ENCODE results near the gene GASK1B.

Gene GASK1B

DNA sequence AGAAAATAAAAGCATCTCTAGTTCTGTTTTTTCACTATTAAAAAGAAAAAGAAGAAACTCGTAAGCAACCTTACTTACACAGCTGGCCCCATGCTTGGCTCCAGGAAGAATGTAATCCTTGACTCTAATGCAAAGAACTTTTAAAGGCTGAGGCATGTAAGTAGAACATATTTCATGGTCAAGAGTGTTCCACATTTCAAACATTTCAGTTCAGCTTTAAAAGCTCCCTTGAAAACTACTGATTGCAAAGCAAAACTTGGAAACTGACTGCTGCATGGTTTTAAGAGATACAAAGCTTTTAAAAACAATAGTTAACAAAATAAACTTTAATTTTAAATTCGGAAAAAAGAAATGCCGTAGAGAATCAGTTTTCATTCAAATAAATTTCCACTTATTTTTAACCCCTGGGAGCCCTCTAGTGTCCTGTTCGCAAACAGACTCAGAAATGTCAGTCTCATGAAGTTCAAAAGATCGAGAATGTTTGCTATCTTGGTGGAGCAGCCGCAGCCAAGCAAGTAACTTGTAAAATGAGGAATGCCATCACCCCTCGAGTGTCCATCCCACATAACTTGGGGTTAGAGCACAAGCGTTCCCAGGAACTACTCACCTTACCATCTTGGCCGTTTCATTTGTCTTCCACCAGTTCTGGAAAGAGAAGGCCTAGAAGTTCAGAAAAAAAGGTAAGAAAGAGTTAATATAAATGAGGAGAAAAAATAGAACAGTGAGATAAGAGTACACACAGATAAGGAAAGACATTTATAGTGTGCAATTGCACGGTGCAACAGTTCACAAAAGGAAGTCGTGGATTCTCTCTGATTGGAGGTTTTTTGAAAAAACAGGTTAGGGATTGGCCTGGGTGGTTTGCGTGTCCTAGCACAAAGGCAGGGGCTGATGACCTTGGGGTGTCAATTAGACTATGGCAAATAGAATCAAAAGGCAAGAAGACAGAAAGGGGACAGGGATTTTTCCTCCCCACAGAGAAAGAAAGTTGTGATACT, at the start of gene GASK1B:
TSS of gene GASK1B (minus strand) at position 765 of the 998 bp plus-strand sequence. CDS start 1,650 bp downstream, outside the sequence.
- peak; percentile 22 for DNase-seq (ENCODE audit: low spot score)

DNA sequence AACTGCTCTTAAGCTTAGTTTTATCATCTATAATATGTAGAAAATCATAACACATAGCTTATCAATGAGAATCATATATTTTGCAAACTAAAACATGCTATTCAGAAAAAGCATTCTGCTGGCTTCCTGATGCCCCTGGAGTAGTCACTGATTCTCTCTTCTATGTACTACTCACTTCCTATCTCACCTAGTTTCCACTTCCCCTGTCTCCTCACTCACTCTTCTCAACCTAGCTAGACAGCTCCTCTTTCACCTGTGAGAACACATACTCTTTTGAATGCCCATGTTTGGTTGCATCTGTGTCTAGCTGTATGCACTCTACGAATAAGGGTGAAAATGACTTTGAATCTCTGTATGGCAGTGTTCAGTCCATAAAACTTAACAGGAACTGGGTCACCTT, 46.8 kb upstream of the GASK1B start:
- DNase-seq (ENCODE audit: low spot score) = no peak

DNA sequence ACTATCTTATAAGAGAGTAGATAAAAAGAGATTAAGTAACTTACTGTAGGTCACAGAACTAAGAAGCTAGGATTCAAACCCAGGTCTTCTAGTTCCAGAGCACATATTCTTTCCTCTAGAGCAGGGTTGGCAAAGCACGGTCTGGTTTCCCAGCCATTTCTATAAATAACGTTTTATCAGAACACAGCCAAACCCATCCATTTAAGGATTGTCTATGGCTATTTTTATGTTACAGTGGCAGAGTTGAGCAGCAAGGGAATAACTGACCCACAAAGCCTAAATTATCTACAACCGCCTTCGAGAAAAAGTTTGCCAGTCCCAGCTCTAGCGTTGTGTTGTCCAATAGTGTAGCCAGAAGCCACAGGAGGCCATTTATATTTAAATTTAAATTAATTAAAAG, 44.9 kb upstream of the GASK1B start:
- no peak for DNase-seq (ENCODE audit: low spot score)

GRCh38 chr4:158214856-158215255, 42.0 kb upstream of the GASK1B start:
- DNase-seq (ENCODE audit: low spot score) = no peak

- DNase-seq (ENCODE audit: low spot score) = no peak
Observed at GRCh38 chr4:158213466-158213865, 40.6 kb upstream of the GASK1B start.

DNA sequence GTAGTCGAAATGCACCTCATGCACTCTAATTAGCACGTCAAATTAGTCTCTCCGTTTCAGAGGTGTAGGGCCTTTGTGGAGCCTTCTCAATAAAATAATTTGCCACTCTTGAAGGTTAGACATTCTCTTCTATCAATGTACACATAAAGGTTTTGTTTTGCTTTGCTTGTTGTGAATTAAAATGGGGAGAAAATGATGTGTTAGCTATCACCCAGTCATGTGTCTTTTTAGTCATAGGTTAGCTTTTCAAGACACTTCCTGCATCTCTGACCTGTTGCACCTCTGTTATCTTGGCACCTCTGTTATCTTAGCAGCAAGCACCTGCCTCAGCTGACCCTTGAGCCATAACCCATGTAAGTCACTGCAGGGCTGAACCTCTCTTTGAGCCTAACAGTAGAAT, 38.4 kb upstream of the GASK1B start:
- DNase-seq (ENCODE audit: low spot score) = peak; percentile 4

- DNase-seq (ENCODE audit: low spot score) = peak; percentile 36
Observed at GRCh38 chr4:158209825-158210807, 37.3 kb upstream of the GASK1B start, which contains the start of gene TMEM144. Gene TMEM144 (plus strand): TSS chr4:158210486. CDS start chr4:158212668, 2,182 bp downstream.

- no peak for DNase-seq (ENCODE audit: low spot score)
Observed at GRCh38 chr4:158208963-158209640, 36.3 kb upstream of the GASK1B start.

- no peak for DNase-seq (ENCODE audit: low spot score)
Observed at GRCh38 chr4:158203929-158204328, 31.1 kb upstream of the GASK1B start.

DNA sequence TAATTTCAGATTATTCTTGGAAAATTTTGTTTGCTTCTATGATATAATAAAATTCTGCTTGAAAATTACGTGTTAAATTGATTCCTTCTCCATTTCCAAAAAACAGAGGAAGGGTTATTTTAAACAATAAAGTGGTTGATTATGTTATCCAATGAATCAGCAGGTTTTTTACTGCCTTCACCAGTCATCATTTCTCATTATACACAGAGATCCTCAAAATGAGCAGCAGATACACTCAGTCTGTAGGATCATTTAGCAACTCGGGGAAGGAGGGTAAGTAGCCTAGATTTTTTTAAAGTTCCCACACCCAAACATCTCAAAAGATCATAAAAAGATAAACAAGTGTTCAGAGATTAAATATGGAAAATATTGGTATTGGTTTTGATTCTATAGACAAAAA, 30.6 kb upstream of the GASK1B start:
- no peak for DNase-seq (ENCODE audit: low spot score)

DNA sequence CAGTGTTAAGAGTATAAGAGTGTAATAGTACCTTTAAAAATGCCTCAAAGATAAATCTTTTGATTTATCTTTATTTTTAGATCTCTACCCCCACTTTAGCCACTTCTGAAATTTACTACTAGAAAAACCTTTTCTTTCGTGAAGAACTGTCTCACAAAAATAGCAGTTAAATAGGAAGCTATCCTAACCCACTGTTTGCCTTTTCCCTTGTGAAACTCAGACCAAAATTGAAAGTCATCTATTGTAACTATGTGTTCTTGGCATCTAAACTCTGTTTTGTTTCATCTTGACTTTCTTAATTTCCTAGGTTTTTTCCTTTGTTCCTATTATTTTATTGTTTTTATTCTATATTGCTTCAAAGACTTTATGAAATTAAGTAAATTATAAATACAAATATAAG, 29.7 kb upstream of the GASK1B start:
- DNase-seq (ENCODE audit: low spot score) = no peak

GRCh38 chr4:158201876-158202275, 29.1 kb upstream of the GASK1B start:
- DNase-seq (ENCODE audit: low spot score) = no peak

DNA sequence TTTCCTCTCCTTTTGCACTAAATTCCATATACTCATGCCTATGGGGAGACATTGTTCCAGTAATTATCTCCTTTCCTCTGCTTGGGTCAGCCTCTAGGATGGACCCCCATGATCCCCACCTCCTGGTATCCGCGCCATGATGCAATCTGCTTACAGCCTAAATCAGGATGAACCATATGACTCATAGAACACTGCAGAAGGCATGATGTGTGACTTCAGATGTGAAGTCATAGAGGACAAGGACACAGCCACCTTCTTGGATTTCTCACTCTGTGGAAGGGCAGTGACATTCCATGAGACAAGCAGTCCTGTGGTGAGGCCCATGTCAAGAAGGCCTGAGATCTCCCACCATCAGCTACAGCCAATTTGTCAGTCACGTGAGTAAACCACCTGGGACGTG, 28.5 kb upstream of the GASK1B start:
- DNase-seq (ENCODE audit: low spot score) = no peak

DNA sequence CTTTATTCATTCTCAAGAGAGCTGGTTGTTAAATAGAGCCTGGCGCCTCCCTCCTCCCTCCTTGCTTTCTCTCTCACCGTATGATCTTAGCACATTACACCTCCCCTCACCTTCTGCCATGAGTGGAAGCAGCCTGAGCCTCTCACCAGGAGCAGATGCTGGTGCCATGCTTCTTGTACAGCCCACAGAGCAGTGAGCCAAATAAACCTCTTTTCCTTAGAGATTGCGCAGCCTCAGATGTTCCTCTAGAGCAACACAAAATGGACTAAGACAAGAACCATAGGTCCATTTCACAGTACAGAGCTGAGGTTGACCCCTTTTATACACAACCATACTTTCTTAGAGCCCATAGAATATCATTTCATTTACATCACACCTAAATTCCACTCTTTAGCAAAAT, 27.4 kb upstream of the GASK1B start:
- DNase-seq (ENCODE audit: low spot score) = no peak

DNA sequence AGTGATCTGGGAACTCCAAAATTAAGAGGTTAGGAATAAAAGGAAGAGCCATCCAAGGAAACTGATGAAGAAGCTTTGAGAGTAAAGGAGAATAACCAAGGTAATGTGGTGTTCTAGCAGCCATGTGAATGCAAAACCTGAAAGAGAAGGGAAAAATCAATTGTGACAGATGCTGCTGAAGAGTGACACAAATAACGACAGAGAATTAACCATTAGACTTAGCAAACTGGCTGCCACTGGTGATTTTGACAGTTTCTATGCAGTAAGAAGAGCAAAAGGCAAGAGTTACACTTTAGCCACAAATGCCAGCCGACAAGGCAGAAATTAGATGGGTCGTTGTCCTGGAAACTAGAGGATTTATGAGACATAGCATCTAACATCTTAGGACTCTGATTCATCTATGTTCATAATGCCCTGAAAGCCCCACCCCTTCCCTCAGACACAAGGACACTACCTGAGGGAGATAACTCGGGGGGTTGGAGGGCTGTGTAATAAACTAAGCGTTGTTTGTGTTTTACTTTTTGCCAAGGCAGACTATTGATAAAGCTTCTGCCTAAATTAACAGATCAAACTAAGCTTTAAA, 24.5 kb upstream of the GASK1B start:
- DNase-seq (ENCODE audit: low spot score) = no peak

- DNase-seq (ENCODE audit: low spot score) = no peak
Observed at GRCh38 chr4:158195297-158195696, 22.5 kb upstream of the GASK1B start.

GRCh38 chr4:158193171-158193749, 20.4 kb upstream of the GASK1B start:
- no peak for DNase-seq (ENCODE audit: low spot score)

DNA sequence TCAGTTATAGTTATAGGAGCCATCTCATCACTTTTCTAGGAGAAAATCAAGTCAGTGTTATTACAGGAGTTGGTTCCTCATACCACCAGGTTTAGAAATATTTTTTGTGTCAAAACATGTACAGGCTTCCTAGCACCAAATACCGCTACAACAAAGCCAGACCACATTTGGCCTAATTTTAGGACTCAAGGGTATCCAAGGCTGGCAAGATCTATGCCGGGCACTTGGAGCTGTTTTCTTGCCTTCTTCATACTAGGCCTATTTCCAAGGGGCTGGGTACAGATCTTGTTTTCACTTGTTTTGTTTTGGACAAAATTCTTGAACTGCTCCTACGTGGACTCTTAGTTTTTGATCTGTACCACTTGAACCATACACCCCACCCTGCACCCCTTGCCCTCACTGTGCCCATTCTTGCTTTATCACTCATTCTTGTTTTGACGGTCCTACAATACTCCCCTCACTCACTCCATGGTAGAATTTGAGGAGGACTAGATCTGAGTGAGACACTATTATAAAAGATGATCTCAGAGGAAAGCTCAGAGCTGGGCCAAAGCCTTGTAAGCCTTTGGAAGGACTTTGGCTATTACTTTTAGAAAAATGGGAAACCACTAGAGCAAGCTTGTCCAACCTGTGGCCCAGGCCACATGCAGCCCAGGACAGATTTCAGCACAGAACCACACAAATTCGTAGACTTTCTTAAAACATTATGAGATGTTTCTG, 19.8 kb upstream of the GASK1B start:
- no peak for DNase-seq (ENCODE audit: low spot score)

GRCh38 chr4:158190718-158191117, 17.9 kb upstream of the GASK1B start:
- no peak for DNase-seq (ENCODE audit: low spot score)

- no peak for DNase-seq (ENCODE audit: low spot score)
Observed at GRCh38 chr4:158189422-158189821, 16.6 kb upstream of the GASK1B start.
